GM19043 (cell line): ENCODE measurements around the gene STAM.

ENCODE experiments used
- ATAC-seq: cut with Tn5 transposase; IDR thresholded peaks from one replicate; pipeline ENCODE4 v1.9.1; 2021; ENCODE audit warnings: low read depth; ENCODE audit not compliant: unreplicated experiment

STAM gene

GRCh38 chr10:17645621-17646345 lies 1.8 kb downstream of the STAM start:
- ATAC-seq, result no peak

- no peak for ATAC-seq
Observed at GRCh38 chr10:17647326-17647725, 3.4 kb downstream of the STAM start.

DNA sequence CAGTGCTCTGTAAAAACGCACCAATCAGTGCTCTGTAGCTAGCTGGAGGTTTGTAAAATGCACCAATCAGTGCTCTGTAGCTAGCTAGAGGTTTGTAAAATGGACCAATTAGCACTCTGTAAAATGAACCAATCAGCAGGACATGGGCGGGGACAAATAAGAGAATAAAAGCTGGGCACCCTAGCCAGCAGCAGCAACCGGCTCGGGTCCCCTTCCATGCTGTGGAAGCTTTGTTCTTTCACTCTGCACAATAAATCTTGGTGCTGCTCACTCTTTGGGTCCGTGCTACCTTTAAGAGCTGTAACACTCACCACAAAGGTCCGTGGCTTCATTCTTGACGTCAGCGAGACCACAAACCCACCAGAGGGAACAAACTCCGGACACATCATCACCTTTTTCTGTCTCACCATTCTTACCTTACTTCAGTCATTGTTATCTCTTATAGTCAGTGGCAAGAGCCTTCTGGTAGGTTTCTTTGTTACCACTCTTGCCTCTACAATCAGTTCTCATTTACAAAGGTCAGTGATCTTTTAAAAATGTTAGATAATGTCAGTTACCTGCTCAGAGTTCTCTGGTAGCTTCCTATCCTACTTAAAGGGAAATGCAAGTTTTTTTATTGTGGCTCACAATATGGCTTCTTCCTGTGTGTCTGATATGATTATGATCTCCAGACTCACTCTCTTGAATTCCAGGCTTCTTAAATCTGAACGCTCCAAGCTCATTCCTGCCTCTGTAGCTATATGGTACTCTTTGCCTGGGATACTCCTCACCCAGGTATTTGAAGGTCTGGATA lies 4.5 kb downstream of the STAM start:
- ATAC-seq, result no peak

DNA sequence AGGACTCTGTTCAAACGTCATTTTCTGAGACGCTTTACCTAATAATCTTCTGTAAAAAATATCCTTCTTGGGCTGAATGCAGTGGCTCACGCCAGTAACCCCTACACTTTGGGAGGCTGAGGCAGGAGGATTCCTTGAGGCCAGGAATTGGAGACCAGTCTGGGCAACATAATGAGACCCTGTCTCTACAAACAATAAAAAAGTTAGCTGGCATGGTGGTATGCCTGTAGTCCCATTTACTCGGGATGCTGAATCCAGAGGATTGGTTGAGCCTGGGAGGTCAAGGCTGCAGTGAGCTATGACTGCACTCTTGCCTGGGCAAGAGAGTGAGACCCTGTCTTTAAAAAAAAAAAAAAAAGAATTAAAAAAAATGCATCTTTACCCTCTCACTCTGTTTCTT lies 5.1 kb downstream of the STAM start:
- no peak for ATAC-seq

- no peak for ATAC-seq
Observed at GRCh38 chr10:17649836-17650235, 5.9 kb downstream of the STAM start.

GRCh38 chr10:17650416-17650815 lies 6.5 kb downstream of the STAM start:
- ATAC-seq, result no peak

GRCh38 chr10:17651896-17652295 lies 7.9 kb downstream of the STAM start:
- ATAC-seq, result no peak

DNA sequence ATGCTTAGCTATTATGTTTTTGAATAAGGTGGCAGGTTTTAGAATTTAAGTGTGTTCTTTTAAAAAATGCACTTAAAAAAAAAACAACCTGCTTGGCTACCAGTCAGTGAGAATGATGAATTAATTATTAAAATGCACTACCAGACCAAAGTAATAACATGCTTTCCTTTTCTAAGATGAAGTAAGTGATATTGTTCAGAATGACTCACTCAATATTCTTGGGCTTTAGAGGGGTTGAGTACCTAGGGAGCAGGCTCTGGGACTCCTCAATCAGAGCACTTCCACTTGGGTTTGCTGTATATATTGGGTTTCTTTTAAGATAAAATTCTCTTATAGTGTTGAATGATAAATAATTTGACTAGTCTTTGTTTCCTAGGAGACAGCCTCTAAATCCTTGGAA lies 8.6 kb downstream of the STAM start:
- no peak for ATAC-seq

GRCh38 chr10:17655009-17655408 lies 11.1 kb downstream of the STAM start:
- peak; percentile 4 for ATAC-seq

GRCh38 chr10:17655567-17656146 lies 11.7 kb downstream of the STAM start:
- peak; percentile 93 for ATAC-seq

DNA sequence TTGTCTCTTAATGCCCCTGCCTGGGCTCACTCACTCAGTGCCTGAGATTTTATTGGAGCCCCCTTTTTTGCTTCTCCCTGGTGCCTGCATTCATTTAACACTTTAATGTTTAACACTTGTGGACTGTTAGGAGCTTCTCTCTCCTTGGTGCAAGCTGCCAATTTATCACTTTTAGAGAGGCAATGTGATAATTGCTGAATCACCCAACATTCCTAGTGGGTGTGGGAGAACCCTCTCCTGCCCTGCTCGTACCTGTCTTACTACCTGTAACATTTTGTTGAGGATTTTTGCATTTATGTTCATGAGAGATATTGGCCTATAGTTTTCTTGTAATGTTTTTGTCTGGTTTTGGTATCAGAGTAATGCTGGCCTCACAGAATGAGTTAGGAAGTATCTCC lies 13.2 kb downstream of the STAM start:
- no peak for ATAC-seq

- no peak for ATAC-seq
Observed at GRCh38 chr10:17659365-17659764, 15.4 kb downstream of the STAM start.

- ATAC-seq, result no peak
Observed at GRCh38 chr10:17660921-17661320, 17.0 kb downstream of the STAM start.

DNA sequence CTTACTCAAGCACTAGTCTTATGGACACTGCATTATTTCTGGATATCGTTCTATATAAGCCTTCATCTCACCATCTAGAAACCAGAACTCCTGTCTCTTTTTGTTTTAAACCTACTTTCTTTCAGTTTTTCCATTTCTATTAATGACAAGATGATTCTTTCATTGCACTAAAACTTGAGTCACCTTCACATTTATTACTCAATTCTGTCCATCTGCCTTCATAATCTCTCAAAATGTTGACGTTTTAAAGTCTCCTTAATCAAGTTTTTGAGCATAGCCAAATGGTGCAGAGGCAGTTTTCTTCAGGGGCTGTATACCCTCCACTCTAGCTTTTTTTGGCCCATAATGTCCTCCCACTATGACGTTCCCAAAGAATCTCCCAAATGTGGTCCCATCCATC lies 17.6 kb downstream of the STAM start:
- no peak for ATAC-seq

GRCh38 chr10:17662193-17663138 lies 18.5 kb downstream of the STAM start:
- no peak for ATAC-seq

GRCh38 chr10:17663450-17663849 lies 19.5 kb downstream of the STAM start:
- ATAC-seq, result no peak

- no peak for ATAC-seq
Observed at GRCh38 chr10:17665747-17666146, 21.8 kb downstream of the STAM start.

DNA sequence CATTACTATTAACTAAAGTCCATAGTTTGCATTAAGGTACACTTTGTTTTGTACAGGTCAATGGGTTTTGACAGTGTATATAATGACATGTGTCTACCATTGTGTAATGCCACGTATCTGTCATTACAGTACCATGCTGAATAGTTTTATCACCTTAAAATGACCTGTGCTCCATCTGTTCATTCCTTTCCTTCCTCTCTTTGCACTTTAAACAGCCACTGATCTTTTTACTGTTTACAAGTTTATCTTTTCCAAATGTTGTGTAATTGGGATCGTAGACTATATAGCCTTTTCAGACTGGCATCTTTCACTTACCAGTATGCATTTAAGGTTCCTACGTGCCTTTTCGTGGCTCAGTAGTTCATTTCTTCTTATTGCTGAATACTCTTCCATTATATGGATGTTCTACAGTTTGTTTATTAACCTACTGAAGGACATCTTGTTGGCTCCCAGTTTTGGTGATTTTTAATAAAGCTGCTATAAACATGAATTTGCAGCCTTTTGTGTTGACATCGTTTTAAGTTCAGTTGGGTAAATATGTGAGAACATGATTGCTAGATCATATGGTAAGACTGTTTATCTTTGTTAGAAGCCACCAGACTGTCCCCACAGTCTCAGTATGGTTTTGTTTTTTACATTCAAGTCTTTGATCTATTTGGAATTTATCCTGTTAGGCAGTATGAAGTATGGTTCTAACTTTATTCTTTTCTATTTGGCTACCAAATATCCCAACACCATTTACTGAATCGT lies 24.7 kb downstream of the STAM start:
- peak; percentile 31 for ATAC-seq

GRCh38 chr10:17669185-17669872 lies 25.4 kb downstream of the STAM start:
- peak; percentile 46 for ATAC-seq
